Measurements from ENCODE around the gene PLXDC1.

DNA sequence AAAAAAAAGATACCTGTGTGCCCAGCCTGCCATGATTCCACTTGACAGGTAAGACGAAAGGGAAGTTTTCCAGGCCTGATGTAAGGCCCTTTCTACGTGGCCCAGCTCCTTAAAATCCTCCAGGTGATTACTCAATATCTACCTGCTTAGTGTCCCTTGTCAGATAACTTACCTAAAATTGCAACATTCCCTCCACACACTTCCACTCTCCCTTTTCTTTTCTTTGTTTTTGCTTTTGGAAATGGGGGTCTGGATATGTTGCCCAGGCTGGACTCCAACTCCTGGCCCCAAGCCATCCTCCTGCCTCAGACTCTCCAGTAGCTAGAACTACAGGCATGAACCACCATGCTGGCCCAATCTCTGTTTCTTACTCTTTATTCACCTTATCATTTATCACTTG, 7.2 kb upstream of the PLXDC1 start:
- TF ChIP-seq CTCF (IDR thresholded peaks at IDR 0.05) = no peak
- no peak for TF ChIP-seq POLR2A (IDR thresholded peaks at IDR 0.05)

All from adrenal gland (tissue), 5 donors.